CD4-positive, alpha-beta T cell (primary cell): ENCODE data around the gene GLYR1. TPM values are rescaled to one million over a fixed set of nuclear protein-coding genes. Genes with fewer than 3 reads are reported as not detected.

Source experiments
- ATAC-seq: fragments of 200-7000 bp; cut with Tn5 transposase; one replicate; pipeline ENCODE4 v1.10.0; 2022; ENCODE audit warnings: mild to moderate bottlenecking; ENCODE audit not compliant: poor library complexity
- CTCF ChIA-PET: fragments of 350-600 bp; sonication (Branson Sonifier 250); formaldehyde crosslinking; loops from one replicate; lab custom pipeline; 2021; ENCODE audit warnings: antibody characterized with exemption, inconsistent platforms; lab: Charles Lee
- POLR2A ChIA-PET: fragments of 350-600 bp; sonication (Branson Sonifier 250); formaldehyde crosslinking; loops from one replicate; lab custom pipeline; 2021; ENCODE audit warnings: antibody characterized with exemption, inconsistent platforms; lab: Charles Lee
- DNase-seq, 14 experiments: peaks; one replicate each; pipeline ENCODE4 v3.0.0-alpha.2; 2013 to 2020; ENCODE audit warnings: mixed read lengths in 2 of 14
- H3K27ac ChIP-seq, 2 donors: one replicate each; pipeline versions ENCODE4 v1.5.1 to v1.7.0; 2013; ENCODE audit warnings: low read length in 2 of 2, low read depth in 1 of 2, mild to moderate bottlenecking in 1 of 2
- H3K27me3 ChIP-seq, 2 experiments: 1 replicate in 1 of 2; 2 replicates in 1 of 2; pipeline versions ENCODE4 v1.6.1 to v1.7.0; 2013; ENCODE audit warnings: low read length in 2 of 2, control low read depth in 1 of 2, mild to moderate bottlenecking in 1 of 2, moderate library complexity in 1 of 2; ENCODE audit not compliant: insufficient read depth in 2 of 2, control insufficient read depth in 1 of 2
- H3K36me3 ChIP-seq: one replicate; pipeline ENCODE4 v1.6.1; 2013; ENCODE audit warnings: low read length, control low read depth; ENCODE audit not compliant: insufficient read depth
- H3K4me1 ChIP-seq: one replicate; pipeline ENCODE4 v1.6.1; 2013; ENCODE audit warnings: low read length, control low read depth; ENCODE audit not compliant: insufficient read depth
- H3K4me3 ChIP-seq: one replicate; pipeline ENCODE4 v1.5.1; 2013; ENCODE audit warnings: mild to moderate bottlenecking, low read length, moderate library complexity
- H3K9me3 ChIP-seq, 2 experiments: 1 replicate in 1 of 2; 2 replicates in 1 of 2; pipeline versions ENCODE4 v1.6.1 to v1.7.0; 2013; ENCODE audit warnings: low read length in 2 of 2, mild to moderate bottlenecking in 2 of 2, control low read depth in 1 of 2, moderate library complexity in 1 of 2; ENCODE audit not compliant: control insufficient read depth in 1 of 2, insufficient read depth in 1 of 2
- H3K27ac Mint-ChIP-seq: one replicate; pipeline ENCODE4 v1.8.0; 2020; ENCODE audit warnings: mixed read lengths
- H3K27me3 Mint-ChIP-seq: one replicate; pipeline ENCODE4 v1.8.0; 2021; ENCODE audit warnings: mixed read lengths
- H3K36me3 Mint-ChIP-seq: one replicate; pipeline ENCODE4 v1.8.0; 2021; ENCODE audit warnings: low read depth, mixed read lengths
- H3K4me1 Mint-ChIP-seq: one replicate; pipeline ENCODE4 v1.8.0; 2021; ENCODE audit warnings: low read depth, mixed read lengths
- H3K4me3 Mint-ChIP-seq: one replicate; pipeline ENCODE4 v1.8.0; 2020; ENCODE audit warnings: mild to moderate bottlenecking, mixed read lengths
- H3K9me3 Mint-ChIP-seq: one replicate; pipeline ENCODE4 v1.8.0; 2020; ENCODE audit warnings: mixed read lengths
- CTCF ChIP-seq: fragments of 200-600 bp; IDR thresholded peaks from one replicate; pipeline ENCODE4 v1.8.0; 2022; ENCODE audit warnings: antibody characterized with exemption, mild to moderate bottlenecking
- intact Hi-C, 2 experiments: fragments of 100-400 bp; cut with DNase I in 1 of 2; cut with micrococcal nuclease in 1 of 2; formaldehyde crosslinking; loops; one replicate each; pipeline versions ENCODE4 v1.15.1 to v1.9.0; 2023 to 2025; cut with DNase I, micrococcal nuclease
- total RNA-seq, 174 experiments: library from RNA in 2 of 174; stranded (reverse) in 2 of 174; gene quantifications; one replicate each; pipeline ENCODE4 v1.2.3 and lab custom pipeline; 2021 to 2026

GLYR1 gene
- total RNA-seq, 2 experiments from 2014 or later = 71.7 to 77.2 TPM

GRCh38 chr16:4772351-4772750 is 74.7 kb downstream of the GLYR1 start:
- H3K9me3 ChIP-seq = no peaks in the 10 kb centered on the region
- Mint-ChIP-seq H3K9me3 (no peaks in the 10 kb centered on the region), H3K4me3 (no peak overlapping the region), H3K27ac (no peak overlapping the region), H3K27me3 (no peaks in the 10 kb centered on the region), H3K36me3 (peaks cover 10% of the 10 kb centered on the region), H3K4me1 (peaks cover 12% of the 10 kb centered on the region)
- POLR2A ChIA-PET = no interaction called here
- CTCF ChIA-PET = no interaction called here
- no peaks in the 10 kb centered on the region for H3K36me3 ChIP-seq
- intact Hi-C loops = no loop called here
- H3K4me1 ChIP-seq = peaks cover 19% of the 10 kb centered on the region
- no peak for ATAC-seq
- DNase-seq = no peak
- TF ChIP-seq CTCF = no peak
- H3K4me3 ChIP-seq = no peak overlapping the region
- no peaks in the 10 kb centered on the region for H3K27me3 ChIP-seq
- no peak overlapping the region for H3K27ac ChIP-seq

- H3K4me1 Mint-ChIP-seq = peaks cover 16% of the 10 kb centered on the region
- ChIA-PET POLR2A (no interaction called here), CTCF (no interaction called here)
- Histone ChIP-seq H3K4me1 (peaks cover 23% of the 10 kb centered on the region), H3K9me3 (no peaks in the 10 kb centered on the region), H3K4me3 (no peak overlapping the region), H3K27me3 (no peaks in the 10 kb centered on the region), H3K27ac (no peak overlapping the region), H3K36me3 (no peaks in the 10 kb centered on the region)
- intact Hi-C loops = no loop called here
- no peak for DNase-seq
- TF ChIP-seq CTCF = no peak
- no peak for ATAC-seq
- no peak overlapping the region for H3K27ac Mint-ChIP-seq
- peaks cover 10% of the 10 kb centered on the region for H3K36me3 Mint-ChIP-seq
- no peak overlapping the region for H3K4me3 Mint-ChIP-seq
- H3K9me3 Mint-ChIP-seq = no peaks in the 10 kb centered on the region
- H3K27me3 Mint-ChIP-seq = no peaks in the 10 kb centered on the region
These were observed 75.4 kb downstream of the GLYR1 start for GRCh38 chr16:4771646-4772045.

- Mint-ChIP-seq H3K27ac (peak overlapping the region; percentile 90), H3K9me3 (no peaks in the 10 kb centered on the region), H3K27me3 (no peaks in the 10 kb centered on the region), H3K36me3 (peaks cover 24% of the 10 kb centered on the region), H3K4me3 (peak overlapping the region; percentile 96), H3K4me1 (peaks cover 32% of the 10 kb centered on the region)
- Histone ChIP-seq H3K27ac (no peak overlapping the region), H3K4me1 (peaks cover 41% of the 10 kb centered on the region), H3K4me3 (peak overlapping the region; percentile 80), H3K36me3 (peaks cover 4% of the 10 kb centered on the region), H3K9me3 (no peaks in the 10 kb centered on the region), H3K27me3 (no peaks in the 10 kb centered on the region)
- no peak for TF ChIP-seq CTCF
- intact Hi-C loops = loop anchor here in 1 of 2 experiments (2.0 to 5.0 kb wide), 2 partner anchors 76 to 328 kb away; partner anchors contain the start of genes EEF2KMT and NUDT16L1
- ATAC-seq (no peak), DNase-seq (no peak)
- CTCF ChIA-PET = interaction anchor here (1.9 kb wide), 1 partner anchor 34 kb away, joined by 5 read pairs; the partner anchor contains the start of gene ROGDI
- POLR2A ChIA-PET = interaction anchor here (1.0 to 3.5 kb wide), 7 partner anchors 33 to 153 kb away, joined by 3 to 61 read pairs (median 8); partner anchors contain the start of genes ANKS3, DNAAF8, NUDT16L1 and ROGDI
These were observed 77.8 kb downstream of the GLYR1 start for GRCh38 chr16:4769306-4769638.
